Measurements from ENCODE around the gene HPCAL1.

The HPCAL1 gene

DNA sequence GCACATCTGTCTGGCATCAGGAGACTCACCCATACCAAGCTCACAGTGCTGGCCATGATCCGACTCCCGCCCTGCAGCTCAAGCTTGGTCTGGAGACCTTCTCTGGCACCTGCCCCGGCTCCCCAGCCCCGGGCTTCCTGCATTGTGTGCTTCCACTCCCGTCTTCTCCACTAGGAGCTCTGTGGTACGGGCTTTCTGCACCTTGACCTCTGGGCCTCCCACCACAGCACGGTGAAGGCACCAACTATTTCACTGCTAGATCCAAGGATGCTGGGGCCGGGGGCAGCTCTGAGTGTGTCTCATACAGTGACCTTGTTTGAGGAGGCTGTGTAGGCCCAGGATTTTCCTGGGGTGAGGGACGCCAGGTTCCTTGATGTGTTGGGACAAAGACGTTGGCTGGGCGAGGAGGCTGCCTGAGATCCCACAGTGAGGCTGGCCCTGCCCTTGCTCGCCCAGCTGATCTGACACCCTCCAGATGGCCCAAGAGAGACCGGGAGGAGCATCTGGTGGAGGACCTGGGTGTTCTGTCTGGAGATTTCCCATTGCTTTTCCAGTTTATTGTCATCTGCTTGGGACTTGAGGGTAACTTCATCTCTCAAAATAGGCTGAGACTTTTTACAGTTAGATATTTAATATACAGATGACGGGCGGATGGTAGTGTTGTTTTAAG lies 64.0 kb downstream of the HPCAL1 start:
- TF ChIP-seq, protein P1, sequence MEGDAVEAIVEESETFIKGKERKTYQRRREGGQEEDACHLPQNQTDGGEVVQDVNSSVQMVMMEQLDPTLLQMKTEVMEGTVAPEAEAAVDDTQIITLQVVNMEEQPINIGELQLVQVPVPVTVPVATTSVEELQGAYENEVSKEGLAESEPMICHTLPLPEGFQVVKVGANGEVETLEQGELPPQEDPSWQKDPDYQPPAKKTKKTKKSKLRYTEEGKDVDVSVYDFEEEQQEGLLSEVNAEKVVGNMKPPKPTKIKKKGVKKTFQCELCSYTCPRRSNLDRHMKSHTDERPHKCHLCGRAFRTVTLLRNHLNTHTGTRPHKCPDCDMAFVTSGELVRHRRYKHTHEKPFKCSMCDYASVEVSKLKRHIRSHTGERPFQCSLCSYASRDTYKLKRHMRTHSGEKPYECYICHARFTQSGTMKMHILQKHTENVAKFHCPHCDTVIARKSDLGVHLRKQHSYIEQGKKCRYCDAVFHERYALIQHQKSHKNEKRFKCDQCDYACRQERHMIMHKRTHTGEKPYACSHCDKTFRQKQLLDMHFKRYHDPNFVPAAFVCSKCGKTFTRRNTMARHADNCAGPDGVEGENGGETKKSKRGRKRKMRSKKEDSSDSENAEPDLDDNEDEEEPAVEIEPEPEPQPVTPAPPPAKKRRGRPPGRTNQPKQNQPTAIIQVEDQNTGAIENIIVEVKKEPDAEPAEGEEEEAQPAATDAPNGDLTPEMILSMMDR (IDR thresholded peaks at IDR 0.05; ENCODE audit: insufficient read depth, low read length, missing control alignments), result no peak
- POLR2A ChIA-PET, result no interaction called here

DNA sequence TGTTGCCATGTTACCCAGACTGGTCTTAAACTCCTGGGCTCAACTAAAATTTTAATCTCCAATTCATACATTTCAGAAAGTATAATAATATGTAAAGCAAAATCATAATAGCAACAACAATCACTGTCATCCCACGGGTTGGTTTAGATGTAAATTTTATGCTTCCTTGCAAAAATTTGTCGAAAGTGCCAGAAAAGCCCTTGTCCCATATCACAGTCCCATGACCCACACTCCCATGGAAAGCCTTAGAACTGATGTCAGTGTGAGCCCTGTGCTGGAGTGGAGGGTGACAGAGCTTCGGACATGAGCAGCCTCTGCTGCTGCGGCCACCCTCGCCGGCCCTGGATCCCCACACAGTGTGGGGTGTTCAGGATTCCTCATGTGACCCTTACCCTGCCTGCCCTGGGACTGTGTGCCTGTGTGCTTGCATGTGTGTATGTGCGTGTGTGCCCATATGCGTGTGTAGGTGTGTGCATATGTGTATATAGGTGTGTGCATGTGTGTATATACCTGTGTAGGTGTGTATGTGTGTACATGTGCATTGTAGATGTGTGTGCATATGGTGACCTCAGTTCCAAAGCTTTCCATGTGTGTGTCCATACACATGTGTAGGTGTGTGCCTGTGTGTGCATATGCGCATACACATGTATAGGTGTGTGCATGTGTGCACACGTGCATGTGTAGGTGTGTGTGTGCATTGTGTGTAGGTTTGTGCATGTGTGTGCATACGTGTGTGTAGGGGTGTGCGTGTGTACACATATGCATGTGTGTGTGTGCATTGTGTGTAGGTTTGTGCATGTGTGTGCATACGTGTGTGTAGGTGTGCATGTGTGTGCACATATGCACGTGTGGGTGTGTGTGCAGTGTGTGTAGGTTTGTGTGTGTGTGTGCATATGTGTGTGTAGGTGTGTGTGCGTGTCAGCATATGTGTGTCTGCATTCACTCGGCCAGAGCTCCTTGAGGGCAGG lies 65.1 kb downstream of the HPCAL1 start:
- DNase-seq (ENCODE audit: low read depth, low spot score), result no peak
- no peak overlapping the region for H3K4me3 ChIP-seq (ENCODE audit: low read depth, low read length)
- TF ChIP-seq, protein P1 (IDR thresholded peaks at IDR 0.05; ENCODE audit: insufficient read depth, low read length, missing control alignments), result no peak
- ChIA-PET CTCF (interaction anchor here (1.0 to 1.9 kb wide), 4 partner anchors 13 to 243 kb away, joined by 3 to 4 read pairs (median 4); no protein-coding TSS in a partner anchor), POLR2A (no interaction called here)

More for the DNA sequence above, 64.0 kb downstream of the HPCAL1 start:
- no peak for DNase-seq (ENCODE audit: low read depth, low spot score)
- CTCF ChIA-PET, result interaction anchor here (1.4 kb wide), 2 partner anchors 14 to 42 kb away, joined by 3 to 4 read pairs; no protein-coding TSS in a partner anchor
- H3K4me3 ChIP-seq (ENCODE audit: low read depth, low read length), result no peak overlapping the region

DNA sequence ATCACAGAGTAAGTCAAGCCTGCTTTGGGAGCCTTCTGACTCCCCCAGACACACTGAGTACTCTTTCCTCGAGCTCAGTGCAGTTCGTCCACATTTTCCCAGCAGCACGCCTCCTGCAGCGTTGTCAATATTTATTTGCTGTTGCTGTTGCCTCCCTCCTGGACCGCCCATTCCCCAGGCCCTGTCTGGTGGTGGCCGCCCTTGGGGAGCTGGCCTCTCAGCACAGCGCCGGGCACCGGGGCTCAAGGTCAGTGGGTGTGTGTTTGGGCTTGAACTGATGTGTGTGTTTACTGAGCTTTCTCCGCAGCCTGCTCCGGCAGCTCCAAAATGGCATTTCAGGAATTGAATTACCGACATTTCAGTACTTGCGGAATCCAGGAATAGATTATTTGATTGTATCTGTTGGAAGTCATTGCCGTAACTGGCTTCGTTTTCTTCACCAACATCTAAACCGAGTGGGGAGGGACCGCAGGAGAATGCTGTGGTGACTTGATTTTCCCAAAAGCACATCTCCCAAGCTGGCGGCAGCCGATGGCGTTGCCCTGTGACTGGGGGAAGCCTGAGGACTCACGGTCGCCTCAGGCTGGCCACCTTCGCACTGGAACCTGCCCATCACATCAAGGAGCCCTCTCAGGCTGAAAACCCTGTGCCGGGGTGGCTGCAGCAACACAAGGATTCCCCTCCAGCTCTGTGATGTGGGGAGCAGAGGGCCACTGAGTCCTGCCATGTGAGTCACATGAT lies 66.0 kb downstream of the HPCAL1 start:
- no peak for DNase-seq (ENCODE audit: low read depth, low spot score)
- TF ChIP-seq, protein P1 (IDR thresholded peaks at IDR 0.05; ENCODE audit: insufficient read depth, low read length, missing control alignments), result no peak
- POLR2A ChIA-PET, result no interaction called here

DNA sequence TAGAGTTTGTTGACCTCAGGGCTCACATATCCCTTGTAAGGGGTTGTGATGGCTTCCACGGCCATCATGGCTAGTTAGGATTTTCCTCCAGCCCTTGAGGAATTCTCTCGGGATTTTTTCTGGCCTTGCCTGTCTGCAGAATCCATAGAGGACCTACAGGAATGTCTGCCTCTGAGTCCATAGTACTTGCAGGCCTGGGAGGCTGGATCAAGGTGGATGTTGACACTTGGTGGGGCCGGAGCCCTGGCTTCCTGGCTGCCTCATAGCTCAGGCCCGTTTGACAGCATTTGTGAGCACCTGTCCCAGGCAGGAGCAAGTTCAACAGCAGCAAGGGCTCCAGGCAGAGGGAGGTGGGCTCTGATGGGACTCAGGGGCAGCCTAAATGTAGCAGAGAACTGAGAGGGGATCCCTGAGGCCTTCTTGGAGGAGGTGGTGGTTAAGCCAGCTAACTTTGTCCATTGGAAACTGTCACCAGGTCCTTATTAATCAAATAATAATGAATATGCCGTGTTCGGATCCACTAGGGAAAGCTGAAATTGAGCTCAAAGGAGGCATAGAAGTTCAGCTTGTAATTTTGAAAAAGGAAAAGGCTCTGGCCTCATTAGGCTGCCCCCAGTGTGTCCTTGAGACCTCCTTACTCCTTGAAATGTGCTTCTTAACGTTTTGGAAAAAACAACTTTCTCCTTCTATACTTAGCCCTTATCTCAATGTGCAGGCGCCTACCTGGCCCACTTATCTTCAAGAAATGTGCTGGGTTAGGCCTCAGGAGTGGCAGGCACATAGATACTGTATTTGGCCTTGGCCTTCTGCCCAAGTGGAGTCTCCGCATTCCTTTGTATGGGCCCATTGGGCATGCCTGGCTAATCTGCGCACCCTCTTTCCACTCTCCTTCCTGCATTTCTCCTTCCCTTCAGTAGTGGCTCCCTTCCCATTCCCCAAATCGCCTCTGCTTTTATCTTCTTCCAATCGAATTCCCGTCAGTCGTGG lies 66.9 kb downstream of the HPCAL1 start:
- TF ChIP-seq, protein P1 (IDR thresholded peaks at IDR 0.05; ENCODE audit: insufficient read depth, low read length, missing control alignments), result no peak
- no peak overlapping the region for H3K4me3 ChIP-seq (ENCODE audit: low read depth, low read length)
- ChIA-PET CTCF (interaction anchor here (1.3 to 1.9 kb wide), 2 partner anchors 8 to 245 kb away, joined by 3 to 4 read pairs; no protein-coding TSS in a partner anchor), POLR2A (no interaction called here)
- no peak for DNase-seq (ENCODE audit: low read depth, low spot score)

More for the DNA sequence above, 66.0 kb downstream of the HPCAL1 start:
- H3K4me3 ChIP-seq (ENCODE audit: low read depth, low read length), result no peak overlapping the region
- CTCF ChIA-PET, result interaction anchor here (1.0 to 1.9 kb wide), 2 partner anchors 40 to 244 kb away, joined by 3 to 4 read pairs; no protein-coding TSS in a partner anchor

DNA sequence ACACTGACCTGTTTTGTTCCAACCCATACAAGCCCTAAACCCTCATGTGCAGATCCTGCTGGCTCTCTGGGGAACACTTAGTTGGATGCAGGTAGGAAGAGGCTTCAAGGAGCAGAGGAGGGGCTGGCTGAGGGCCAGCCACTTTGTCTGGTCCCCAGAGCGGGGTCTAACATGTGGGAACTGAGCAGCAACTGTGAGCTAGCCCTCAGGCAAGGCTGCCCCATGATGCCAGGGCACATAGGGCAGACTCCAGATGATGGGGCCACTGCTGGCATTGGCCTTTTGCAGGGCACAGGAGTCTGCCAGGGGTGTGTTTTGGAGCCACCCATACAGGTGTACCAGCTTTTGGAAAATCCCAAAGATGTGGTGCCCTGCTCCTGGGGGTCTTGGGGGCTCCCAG lies 67.7 kb downstream of the HPCAL1 start:
- CTCF ChIA-PET, result interaction anchor here (1.3 to 1.4 kb wide), 2 partner anchors 8 to 38 kb away, joined by 3 read pairs; no protein-coding TSS in a partner anchor
- H3K4me3 ChIP-seq (ENCODE audit: low read depth, low read length), result no peak overlapping the region
- TF ChIP-seq, protein P1 (IDR thresholded peaks at IDR 0.05; ENCODE audit: insufficient read depth, low read length, missing control alignments), result no peak
- DNase-seq (ENCODE audit: low read depth, low spot score), result no peak
- POLR2A ChIA-PET, result no interaction called here

Data from AG04449 (cell line).